Epithelial cell of prostate (primary cell): ENCODE results near the gene LHX3.

Source experiments
- DNase-seq: peaks from one replicate; pipeline ENCODE4 v3.0.0-alpha.2; 2011; ENCODE audit warnings: low read depth, low spot score
- H3K27ac ChIP-seq: fragments of 450-650 bp; 2 replicates; pipeline ENCODE4 v1.5.1; 2017; ENCODE audit warnings: mild to moderate bottlenecking

LHX3 gene

GRCh38 chr9:136229096-136230065 is 24.5 kb upstream of the LHX3 start:
- DNase-seq = no peak
- peak overlapping the region; percentile 73 for H3K27ac ChIP-seq

DNA sequence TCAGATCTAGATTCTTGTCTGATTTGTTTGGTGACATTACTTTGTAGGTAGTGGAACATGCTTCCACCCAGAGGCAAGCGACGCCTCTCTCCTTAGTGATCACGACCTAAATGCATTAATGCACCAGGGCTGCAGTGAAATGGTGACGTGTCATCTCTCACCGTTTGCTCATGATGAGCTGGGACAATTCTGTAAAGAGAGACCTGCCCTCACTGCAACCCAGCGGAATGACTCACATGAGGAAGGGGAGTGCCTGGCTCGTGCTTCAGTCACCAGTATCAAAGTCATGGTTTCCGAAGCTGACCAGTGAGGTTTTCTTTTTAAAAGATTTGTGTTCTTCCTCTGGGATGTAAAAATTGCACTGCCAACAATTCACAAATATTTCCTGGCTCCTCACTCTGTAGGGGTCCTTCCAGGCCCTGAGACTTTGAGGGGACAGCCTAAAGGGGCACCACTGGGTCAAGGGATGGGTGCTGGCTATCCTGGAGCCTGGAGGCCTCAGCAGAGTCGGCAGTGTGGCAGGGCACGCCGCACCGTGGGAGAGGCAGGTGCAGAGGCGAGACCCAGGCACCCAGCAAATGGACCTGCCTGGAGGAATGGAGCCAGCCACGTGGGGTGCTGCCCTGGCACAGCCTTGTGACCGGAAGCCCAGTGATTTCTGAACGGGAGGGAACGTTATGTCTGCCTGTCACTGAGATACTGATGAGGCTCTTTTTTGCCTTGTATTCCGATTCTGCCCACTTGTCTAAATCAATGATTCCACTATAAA is 23.4 kb upstream of the LHX3 start:
- peak overlapping the region; percentile 73 for H3K27ac ChIP-seq
- peak; percentile 81 for DNase-seq

DNA sequence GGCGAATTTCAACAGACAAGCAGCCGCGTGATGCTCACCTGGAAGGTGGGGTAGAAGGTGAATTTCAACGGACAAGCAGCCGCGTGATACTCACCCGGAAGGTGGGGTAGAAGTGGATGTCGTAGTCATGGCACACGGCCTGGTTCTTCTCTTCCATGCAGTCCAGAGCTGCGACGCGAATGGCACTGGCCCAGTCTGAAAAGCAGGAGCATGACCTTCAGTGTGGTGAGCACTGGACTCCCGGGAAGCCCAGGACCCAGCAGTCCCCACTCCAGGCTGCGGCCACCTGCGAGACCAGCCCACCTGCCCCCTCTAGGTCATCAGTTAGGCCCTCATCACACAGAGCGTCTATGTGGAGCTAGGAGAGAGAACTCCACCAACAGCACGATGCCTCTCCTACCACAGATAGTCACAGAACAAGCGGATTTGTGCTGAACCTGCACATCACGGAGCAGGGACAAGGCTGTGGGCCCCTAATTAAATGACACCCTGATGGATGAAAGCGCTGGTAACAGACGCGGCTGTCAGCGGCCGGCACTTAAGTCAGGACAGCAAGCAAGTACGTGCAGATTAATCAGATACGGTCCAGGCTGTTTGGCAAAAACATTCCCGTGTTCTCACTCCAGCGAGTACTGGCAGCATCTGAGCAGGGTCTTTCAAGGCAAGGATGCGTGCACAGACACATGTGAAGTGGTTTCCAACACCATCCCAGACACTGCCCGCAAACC is 21.9 kb upstream of the LHX3 start:
- no peak for DNase-seq
- H3K27ac ChIP-seq = no peak overlapping the region

- no peak for DNase-seq
- H3K27ac ChIP-seq = no peak overlapping the region
Observed at GRCh38 chr9:136225748-136226679, 21.1 kb upstream of the LHX3 start.

GRCh38 chr9:136225366-136225747 is 20.4 kb upstream of the LHX3 start:
- H3K27ac ChIP-seq = no peak overlapping the region
- no peak for DNase-seq

DNA sequence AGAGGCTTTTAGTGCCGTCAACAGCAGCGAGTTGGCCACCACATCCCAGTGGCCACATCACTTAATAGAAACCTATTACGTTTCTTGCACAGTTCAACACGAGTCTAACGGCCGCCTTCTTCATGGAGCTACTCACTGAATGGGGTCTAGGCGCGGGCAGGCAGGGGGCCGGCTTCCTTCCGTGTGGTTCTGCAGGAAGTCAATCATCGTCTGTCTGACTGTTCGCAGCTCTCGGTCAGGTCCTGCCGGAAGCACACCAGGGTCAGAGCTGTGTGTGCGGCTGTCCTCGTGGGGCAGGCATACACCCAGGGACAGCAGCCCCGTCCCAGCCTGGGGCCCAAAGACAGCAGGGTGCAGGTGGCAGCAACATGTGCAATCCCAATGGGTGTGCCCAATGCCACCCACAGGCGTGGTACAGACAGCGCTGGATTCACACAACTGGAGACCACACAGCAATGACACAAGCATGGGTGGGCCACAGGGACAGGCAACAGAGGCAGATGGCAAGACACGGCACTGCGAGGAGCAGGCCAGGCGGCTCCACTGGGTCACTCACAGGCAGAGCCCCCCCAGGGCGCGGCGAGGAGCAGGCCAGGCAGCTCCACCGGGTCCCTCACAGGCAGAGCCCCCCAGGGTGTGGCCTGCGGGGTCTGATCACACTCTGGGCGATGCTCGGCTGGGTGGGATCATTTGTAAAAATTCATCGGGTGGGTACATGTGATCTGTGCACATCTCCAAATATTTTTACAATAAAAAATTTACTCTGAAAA is 19.1 kb upstream of the LHX3 start:
- DNase-seq = no peak
- no peak overlapping the region for H3K27ac ChIP-seq

GRCh38 chr9:136222906-136223285 is 18.0 kb upstream of the LHX3 start:
- DNase-seq = no peak
- H3K27ac ChIP-seq = no peak overlapping the region

GRCh38 chr9:136222166-136222905 is 17.4 kb upstream of the LHX3 start:
- H3K27ac ChIP-seq = no peak overlapping the region
- no peak for DNase-seq

DNA sequence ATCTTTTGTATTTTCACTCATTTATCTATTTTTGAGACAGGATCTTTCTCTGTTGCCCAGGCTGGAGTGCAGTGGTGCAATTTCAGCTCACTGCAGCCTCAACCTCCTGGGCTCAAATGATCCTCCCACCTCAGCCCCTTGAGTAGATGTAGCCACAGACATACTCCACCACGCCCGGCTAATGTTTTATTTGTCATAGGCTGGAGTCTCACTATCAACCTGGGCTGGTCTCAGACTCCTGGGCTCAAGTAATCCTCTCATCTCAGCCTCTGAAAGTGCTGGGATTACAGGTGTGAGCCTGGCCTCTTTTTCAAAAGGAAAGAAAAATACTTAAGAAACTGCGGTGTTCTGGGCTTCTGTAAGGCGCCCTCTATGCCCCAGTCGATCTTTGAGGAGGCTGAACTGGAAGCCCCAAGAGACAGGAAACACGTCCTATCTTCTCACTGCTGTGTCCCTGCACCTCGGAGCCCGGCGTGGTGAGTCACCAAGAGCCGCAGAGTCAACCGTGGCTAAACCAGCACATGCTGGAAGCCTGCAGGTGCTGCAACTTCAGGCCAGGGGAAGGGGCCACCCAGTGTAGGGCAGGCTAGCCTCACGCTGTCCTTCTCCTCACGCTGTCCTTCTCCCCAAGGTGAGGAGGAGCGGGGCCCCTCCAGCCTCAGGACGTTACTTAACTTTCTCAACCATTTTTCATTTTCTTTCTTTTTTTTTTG is 15.2 kb upstream of the LHX3 start:
- no peak for DNase-seq
- H3K27ac ChIP-seq = no peak overlapping the region

DNA sequence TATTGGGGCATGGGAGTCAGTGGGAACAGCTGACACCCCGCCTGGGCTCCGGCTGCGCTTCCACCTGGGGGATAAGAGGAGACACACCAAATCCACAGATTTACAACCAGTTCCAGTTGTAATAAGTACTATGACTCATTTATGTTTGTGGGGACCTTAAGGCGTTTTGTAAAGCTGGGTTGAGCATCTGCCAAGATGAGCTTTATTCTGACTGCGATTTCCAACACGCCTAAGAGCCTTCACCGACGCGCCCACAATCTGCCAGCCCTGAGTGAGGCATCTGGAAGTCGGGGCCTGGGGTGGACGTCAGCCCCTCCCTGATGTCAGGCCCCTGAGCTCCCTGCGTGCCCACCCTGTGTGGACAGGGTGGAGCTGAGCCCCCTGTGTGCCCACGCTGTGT is 14.3 kb upstream of the LHX3 start:
- DNase-seq = peak; percentile 54
- H3K27ac ChIP-seq = no peak overlapping the region

GRCh38 chr9:136218673-136219072 is 13.7 kb upstream of the LHX3 start:
- H3K27ac ChIP-seq = no peak overlapping the region
- DNase-seq = no peak

GRCh38 chr9:136218271-136218670 is 13.3 kb upstream of the LHX3 start:
- no peak for DNase-seq

GRCh38 chr9:136216541-136217244 is 11.8 kb upstream of the LHX3 start:
- no peak overlapping the region for H3K27ac ChIP-seq
- DNase-seq = no peak

More at GRCh38 chr9:136218271-136218670, 13.3 kb upstream of the LHX3 start:
- no peak overlapping the region for H3K27ac ChIP-seq

DNA sequence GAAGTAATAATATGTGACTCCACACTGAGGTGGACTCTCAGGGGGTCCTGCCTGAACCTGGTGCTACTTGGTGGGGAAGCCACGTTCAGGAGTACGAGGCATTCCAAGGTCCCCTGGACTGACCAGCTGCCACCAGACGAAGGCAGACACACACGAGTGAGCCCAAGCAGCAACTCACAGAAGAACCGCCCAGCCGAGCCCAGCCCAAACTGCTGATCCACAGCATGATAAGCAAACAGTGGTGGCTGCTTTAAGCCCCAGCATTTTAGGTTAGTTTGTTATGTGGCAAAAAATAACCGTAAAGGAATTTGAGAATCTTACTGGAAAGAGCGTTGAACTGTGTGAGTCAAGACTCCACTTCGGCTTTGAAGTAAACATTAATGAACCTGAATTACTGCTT is 8.8 kb upstream of the LHX3 start:
- no peak overlapping the region for H3K27ac ChIP-seq
- DNase-seq = no peak

DNA sequence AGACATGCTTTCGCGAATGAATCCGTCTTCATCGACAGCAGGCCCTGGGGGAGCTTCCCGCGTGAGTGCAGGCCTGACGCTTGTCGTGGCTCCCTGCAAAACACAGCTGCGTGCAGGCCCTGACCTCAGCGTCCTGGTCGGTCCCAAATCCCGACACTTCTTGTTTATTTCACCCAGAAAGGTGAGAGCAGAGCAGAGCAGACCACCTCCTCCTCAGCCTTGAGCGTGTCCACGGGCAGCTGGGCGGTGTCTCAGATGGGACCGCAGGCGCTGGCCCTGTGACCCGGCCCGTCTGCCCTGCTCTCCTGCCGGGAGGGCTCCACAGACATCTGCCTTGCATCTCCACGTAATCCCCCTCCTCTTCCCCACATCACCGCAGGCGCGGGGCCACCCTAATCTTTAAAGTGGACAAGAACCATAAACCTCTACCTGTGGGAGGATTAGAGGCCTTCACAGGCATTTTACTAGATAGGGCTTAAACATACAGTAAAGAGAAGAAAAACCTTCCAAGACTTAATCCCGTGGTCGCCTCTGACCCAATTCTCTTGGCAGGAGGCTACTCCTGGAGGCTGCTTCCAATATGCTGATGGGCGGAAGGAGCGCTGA is 7.5 kb upstream of the LHX3 start:
- H3K27ac ChIP-seq = no peak overlapping the region
- DNase-seq = no peak

GRCh38 chr9:136211441-136212344 is 6.8 kb upstream of the LHX3 start:
- H3K27ac ChIP-seq = no peak overlapping the region
- DNase-seq = no peak
